ENCODE data around the gene ZNF547. TPM values are rescaled to one million over a fixed set of nuclear protein-coding genes. Genes with fewer than 3 reads are reported as not detected.

Gene ZNF547
- 1 to 10 TPM; 1.1 to 4.8 (median 2.5) TPM for total RNA-seq

- TF ChIP-seq, protein P1, sequence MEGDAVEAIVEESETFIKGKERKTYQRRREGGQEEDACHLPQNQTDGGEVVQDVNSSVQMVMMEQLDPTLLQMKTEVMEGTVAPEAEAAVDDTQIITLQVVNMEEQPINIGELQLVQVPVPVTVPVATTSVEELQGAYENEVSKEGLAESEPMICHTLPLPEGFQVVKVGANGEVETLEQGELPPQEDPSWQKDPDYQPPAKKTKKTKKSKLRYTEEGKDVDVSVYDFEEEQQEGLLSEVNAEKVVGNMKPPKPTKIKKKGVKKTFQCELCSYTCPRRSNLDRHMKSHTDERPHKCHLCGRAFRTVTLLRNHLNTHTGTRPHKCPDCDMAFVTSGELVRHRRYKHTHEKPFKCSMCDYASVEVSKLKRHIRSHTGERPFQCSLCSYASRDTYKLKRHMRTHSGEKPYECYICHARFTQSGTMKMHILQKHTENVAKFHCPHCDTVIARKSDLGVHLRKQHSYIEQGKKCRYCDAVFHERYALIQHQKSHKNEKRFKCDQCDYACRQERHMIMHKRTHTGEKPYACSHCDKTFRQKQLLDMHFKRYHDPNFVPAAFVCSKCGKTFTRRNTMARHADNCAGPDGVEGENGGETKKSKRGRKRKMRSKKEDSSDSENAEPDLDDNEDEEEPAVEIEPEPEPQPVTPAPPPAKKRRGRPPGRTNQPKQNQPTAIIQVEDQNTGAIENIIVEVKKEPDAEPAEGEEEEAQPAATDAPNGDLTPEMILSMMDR (IDR thresholded peaks at IDR 0.05; ENCODE audit: low read depth) = no peak
Measured at GRCh38 chr19:57362997-57363687, at the start of gene ZNF547, which contains the start of gene TRAPPC2B. Gene ZNF547, plus strand, starts transcription at chr19:57363551. Its CDS starts 5,005 bp downstream, at chr19:57368556. Gene TRAPPC2B, plus strand, starts transcription at chr19:57363551. Its CDS starts 1,283 bp downstream, at chr19:57364834.

GRCh38 chr19:57314146-57314545 is 49.2 kb upstream of the ZNF547 start:
- TF ChIP-seq, protein P1 (IDR thresholded peaks at IDR 0.05; ENCODE audit: low read depth) = no peak

GRCh38 chr19:57317503-57317902 is 45.8 kb upstream of the ZNF547 start:
- TF ChIP-seq, protein P1 (IDR thresholded peaks at IDR 0.05; ENCODE audit: low read depth) = no peak

DNA sequence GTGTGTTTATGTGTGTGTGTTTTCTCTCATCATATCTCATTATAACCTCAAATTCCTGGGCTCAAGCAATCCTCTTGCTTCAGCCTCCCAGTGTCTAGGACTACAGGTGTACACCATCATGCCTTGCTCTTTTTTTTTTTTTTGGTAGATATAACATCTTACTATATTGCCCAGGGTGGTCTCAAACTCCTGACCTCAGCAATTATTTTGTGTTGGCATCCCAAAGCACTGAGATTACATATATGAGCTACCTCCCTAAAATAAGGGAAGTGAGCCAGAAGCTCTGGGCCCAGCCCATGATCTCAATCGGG is 43.5 kb upstream of the ZNF547 start:
- TF ChIP-seq, protein P1 (IDR thresholded peaks at IDR 0.05; ENCODE audit: low read depth) = no peak

DNA sequence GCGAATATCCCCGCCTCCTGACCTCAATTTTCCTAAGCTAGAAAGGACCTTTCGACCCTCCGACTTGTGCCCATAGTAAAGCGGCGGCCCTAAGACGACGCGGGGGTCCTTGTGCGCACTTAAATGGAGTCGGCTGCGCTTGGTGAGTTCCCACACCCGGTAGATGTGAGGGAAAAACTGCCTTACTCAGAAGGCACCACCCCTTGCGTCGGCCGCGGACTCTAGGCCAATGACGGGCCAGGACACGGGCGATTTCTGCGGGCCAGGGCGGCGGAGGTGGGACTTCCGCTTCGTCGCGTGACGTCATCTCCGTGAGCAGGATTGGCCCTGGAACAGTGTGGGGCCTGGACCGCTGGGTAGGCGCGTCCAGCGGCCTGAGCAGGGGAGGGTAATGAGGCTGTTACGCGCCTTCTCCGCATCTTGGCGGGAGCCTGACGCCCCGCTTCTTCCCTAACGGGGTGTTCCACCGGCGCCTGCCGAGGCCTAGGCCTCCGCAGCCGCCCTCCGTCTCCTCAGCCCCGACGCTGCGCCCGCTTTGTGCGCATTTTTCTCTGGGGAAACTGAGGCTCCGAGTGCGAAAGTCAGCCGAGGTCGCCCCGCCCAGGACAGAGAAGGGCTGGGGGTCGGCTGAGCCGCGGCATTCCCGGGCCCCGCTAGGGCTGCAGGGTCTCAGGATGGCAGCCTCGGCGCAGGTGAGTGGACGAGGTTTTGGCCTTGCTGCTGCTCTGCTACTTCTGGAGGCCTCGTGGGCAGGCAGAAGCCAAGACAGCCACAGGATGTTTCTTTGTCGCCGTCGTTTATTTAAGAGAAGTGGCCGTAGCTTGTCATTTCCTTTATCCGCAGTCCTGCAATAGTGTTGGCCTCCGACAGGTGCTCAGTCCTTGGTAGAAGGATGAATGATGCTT is 42.9 kb upstream of the ZNF547 start, which contains the start of gene ZNF543:
ZNF543 (plus strand) TSS at position 293 of the 905 bp plus-strand sequence; CDS start at position 675, 382 bp downstream.
- TF ChIP-seq, protein P1 (IDR thresholded peaks at IDR 0.05; ENCODE audit: low read depth) = no peak

DNA sequence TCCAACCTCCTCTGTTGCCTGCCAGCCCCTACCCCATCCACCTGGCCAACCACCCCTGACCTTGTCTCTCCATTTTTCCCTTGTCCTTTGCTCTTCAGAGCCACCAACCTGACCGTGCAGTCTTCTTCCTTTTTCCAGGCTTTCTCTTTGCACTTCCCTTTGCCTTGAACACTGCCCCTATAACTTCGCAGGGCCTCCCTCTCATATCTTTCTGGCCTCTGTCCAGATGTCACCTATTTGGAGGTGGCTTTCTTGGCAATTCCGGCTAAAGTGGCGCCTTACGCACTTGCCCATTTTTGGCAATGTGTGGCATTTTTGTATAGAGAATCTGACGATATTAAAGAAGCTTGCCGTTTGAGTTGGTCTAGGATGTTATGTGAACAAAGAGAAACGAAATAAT is 42.2 kb upstream of the ZNF547 start:
- TF ChIP-seq, protein P1 (IDR thresholded peaks at IDR 0.05; ENCODE audit: low read depth) = no peak

GRCh38 chr19:57321751-57322150 is 41.6 kb upstream of the ZNF547 start:
- TF ChIP-seq, protein P1 (IDR thresholded peaks at IDR 0.05; ENCODE audit: low read depth) = no peak

All from subcutaneous adipose tissue (tissue), 4 donors.